ENCODE results near the gene TEKT1.

- TF ChIP-seq CTCF (IDR thresholded peaks at IDR 0.05): no peak
- TF ChIP-seq POLR2A (IDR thresholded peaks at IDR 0.05): no peak
Measured at GRCh38 chr17:6811510-6811909, 20.0 kb downstream of the TEKT1 start.

Measured in uterus (tissue), 2 donors.